22Rv1 (cell line): ENCODE measurements around the gene RAB14.

Source experiments
- CTCF ChIP-seq: fragments of 450-650 bp; IDR thresholded peaks from 2 replicates; pipeline ENCODE4 v1.5.1; 2017; ENCODE audit warnings: mild to moderate bottlenecking
- ZFX ChIP-seq: fragments of 450-650 bp; IDR thresholded peaks from 2 replicates; pipeline ENCODE4 v1.6.1; 2017; ENCODE audit warnings: antibody characterized with exemption, borderline replicate concordance

- TF ChIP-seq CTCF = no peak
- TF ChIP-seq ZFX = no peak
Observed at GRCh38 chr9:121235512-121235911, 33.8 kb upstream of the RAB14 start.
